Measurements from ENCODE around the gene LETMD1.

LETMD1 gene

GRCh38 chr12:51098611-51099010 lies 50.5 kb downstream of the LETMD1 start:
- ChIA-PET POLR2A (interaction anchor here (0.5 kb wide), 1 partner anchor 434 kb away, joined by 5 read pairs; no protein-coding TSS in a partner anchor), CTCF (no interaction called here)
- Histone ChIP-seq H3K36me3 (ENCODE audit: control insufficient read depth in 2 of 2, insufficient read depth in 1 of 2, low read length in 2 of 2) (peaks cover 44 to 80% of the 10 kb centered on the region in 2 experiments), H3K4me1 (ENCODE audit: control insufficient read depth, insufficient read depth, low read length) (no peaks in the 10 kb centered on the region), H3K4me3 (ENCODE audit: low read depth, low read length) (no peak overlapping the region), H3K9me3 (ENCODE audit: control insufficient read depth, insufficient read depth, low read depth, low read length) (no peaks in the 10 kb centered on the region), H3K27ac (ENCODE audit: extremely low read depth, low read depth, low read length) (no peak overlapping the region)
- no peak for TF ChIP-seq INSM2 (tag by site-specific recombination; IDR thresholded peaks at IDR 0.05)
- no peak for TF ChIP-seq ZNF433 (tag by site-specific recombination; IDR thresholded peaks at IDR 0.05; ENCODE audit: low read depth)
- no peak for TF ChIP-seq ZNF311 (tag by site-specific recombination; IDR thresholded peaks at IDR 0.05; ENCODE audit: borderline replicate concordance)
- no peak for TF ChIP-seq SP2 (tag by site-specific recombination; IDR thresholded peaks at IDR 0.05)
- no peak for TF ChIP-seq GLI2 (tag by site-specific recombination; IDR thresholded peaks at IDR 0.05; ENCODE audit: borderline replicate concordance, low read depth)
- no peak for TF ChIP-seq ZNF146 (tag by site-specific recombination; IDR thresholded peaks at IDR 0.05)
- no peak for TF ChIP-seq ZNF747 (tag by site-specific recombination; IDR thresholded peaks at IDR 0.05)
- TF ChIP-seq ZNF624 (tag by site-specific recombination; IDR thresholded peaks at IDR 0.05): no peak
- TF ChIP-seq ZNF664 (tag by site-specific recombination; IDR thresholded peaks at IDR 0.05): no peak
- no peak for TF ChIP-seq HIC1 (tag by site-specific recombination; IDR thresholded peaks at IDR 0.05)

- ChIA-PET POLR2A (no interaction called here), CTCF (no interaction called here)
- TF ChIP-seq TCF7L2 (IDR thresholded peaks at IDR 0.05; ENCODE audit: borderline replicate concordance, low read depth, low read length): no peak
- TF ChIP-seq ZNF121 (tag by site-specific recombination; IDR thresholded peaks at IDR 0.05): no peak
- TF ChIP-seq GLIS2 (tag by site-specific recombination; IDR thresholded peaks at IDR 0.05): no peak
- TF ChIP-seq ZNF148 (tag by site-specific recombination; IDR thresholded peaks at IDR 0.05; ENCODE audit: borderline replicate concordance): no peak
- no peak for TF ChIP-seq OSR2 (tag by site-specific recombination; IDR thresholded peaks at IDR 0.05)
- TF ChIP-seq ZNF26 (tag by site-specific recombination; IDR thresholded peaks at IDR 0.05): no peak
- TF ChIP-seq ZNF2 (tag by site-specific recombination; IDR thresholded peaks at IDR 0.05): no peak
- no peak for TF ChIP-seq ZNF518A (tag by site-specific recombination; conservative IDR thresholded peaks at IDR 0.05; ENCODE audit: low read depth)
- no peak for TF ChIP-seq KLF16 (tag by site-specific recombination; IDR thresholded peaks at IDR 0.05)
- no peak for TF ChIP-seq YY1 (tag by site-specific recombination; IDR thresholded peaks at IDR 0.05)
- no peak for TF ChIP-seq ZBTB17 (tag by site-specific recombination; IDR thresholded peaks at IDR 0.05)
- TF ChIP-seq KLF7 (tag by site-specific recombination; IDR thresholded peaks at IDR 0.05; ENCODE audit: borderline replicate concordance): no peak
Measured at GRCh38 chr12:51103977-51104376, 55.9 kb downstream of the LETMD1 start.

More at GRCh38 chr12:51103977-51104376, 55.9 kb downstream of the LETMD1 start:
- Histone ChIP-seq H3K36me3 (ENCODE audit: control insufficient read depth in 2 of 2, insufficient read depth in 1 of 2, low read length in 2 of 2) (peaks cover 67 to 79% of the 10 kb centered on the region in 2 experiments), H3K4me1 (ENCODE audit: control insufficient read depth, insufficient read depth, low read length) (no peaks in the 10 kb centered on the region), H3K4me3 (ENCODE audit: low read depth, low read length) (no peak overlapping the region), H3K9me3 (ENCODE audit: control insufficient read depth, insufficient read depth, low read depth, low read length) (no peaks in the 10 kb centered on the region), H3K27ac (ENCODE audit: extremely low read depth, low read depth, low read length) (no peak overlapping the region)

Measured in HEK293 (cell line).